CD4-positive, alpha-beta T cell treated with Interleukin-21 for 1 hour (primary cell): ENCODE measurements around the gene SLC24A4.
A peak's percentile ranks its signal among the peaks of the same experiment; 100 is the strongest.

Source experiments
- DNase-seq: peaks from one replicate; pipeline ENCODE4 v3.0.0-alpha.2; 2020

The SLC24A4 gene

DNA sequence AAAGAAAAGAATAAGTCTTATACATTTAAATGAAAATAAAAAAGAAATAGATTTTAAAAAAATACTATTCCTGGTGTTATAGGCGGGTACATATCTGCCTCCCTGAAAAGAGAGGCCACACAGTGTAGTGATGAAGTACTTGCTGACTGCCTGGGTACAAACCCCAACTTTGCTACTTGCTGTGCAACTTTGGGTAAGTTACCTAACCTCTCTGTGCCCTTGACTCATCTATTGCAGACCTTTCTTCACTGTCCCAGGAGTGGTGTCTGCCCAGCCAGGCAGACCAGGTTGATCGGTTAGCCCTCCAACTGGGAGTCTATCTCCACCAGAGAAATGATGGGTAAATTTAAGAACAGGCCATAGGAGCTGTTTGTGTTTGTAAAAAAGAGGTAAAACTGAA is 82.0 kb downstream of the SLC24A4 start:
- DNase-seq, result no peak

DNA sequence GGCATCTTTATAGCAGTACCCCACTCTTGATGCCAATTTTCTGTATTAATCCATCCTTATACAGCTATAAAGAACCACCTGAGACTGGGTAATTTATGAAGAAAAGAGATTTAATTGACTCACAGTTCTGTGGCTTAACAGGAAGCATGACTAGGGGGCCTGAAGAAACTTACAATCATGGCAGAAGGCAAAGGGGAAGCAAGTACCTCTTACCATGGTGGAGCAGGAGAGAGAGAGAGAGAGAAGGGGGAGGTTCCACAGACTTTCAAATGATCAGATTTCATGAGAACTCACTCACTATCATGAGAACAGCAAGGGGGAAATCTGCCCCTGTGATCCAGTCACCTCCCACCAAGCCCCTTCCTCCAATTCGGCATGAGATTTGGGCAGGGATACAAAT is 84.4 kb downstream of the SLC24A4 start:
- DNase-seq, result peak; percentile 18

DNA sequence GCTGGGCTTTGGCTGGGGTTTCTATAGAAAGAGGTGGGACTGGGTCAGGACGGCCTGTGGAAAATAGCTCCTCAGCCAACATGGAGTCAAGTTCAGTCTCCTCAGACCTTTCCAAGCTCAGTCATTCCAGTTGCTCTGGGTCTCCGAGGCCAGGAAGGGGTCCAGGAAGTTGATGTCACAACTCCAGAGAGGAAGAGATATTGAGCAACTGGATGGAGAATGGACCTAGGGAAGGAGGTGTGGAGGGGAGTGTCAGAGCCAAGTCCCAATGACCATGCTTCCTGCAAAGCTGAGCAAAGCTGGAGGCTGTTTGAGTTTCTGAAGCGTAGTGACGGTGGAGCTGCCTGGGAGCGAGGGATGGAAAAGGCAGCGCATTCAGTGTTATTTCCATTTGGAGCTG is 86.1 kb downstream of the SLC24A4 start:
- DNase-seq, result no peak

DNA sequence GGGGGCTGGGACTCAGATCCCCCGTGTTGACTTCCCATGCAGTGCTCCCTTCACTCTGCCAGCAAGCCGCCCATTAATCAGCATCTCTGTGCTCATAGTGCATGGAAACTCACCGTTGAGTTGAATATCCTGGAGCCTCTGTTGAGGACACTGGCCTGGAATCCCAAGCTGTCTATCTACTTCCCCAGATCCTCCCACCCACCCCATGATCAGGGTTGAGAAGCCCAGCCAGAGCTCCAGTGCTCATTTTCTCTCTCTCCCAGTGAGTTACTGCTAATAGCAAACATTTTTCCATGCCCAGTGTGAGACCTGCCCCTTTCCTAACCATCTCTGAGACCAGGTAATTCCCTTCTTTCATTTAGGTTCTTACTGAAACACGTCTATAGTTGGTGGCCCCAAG is 88.2 kb downstream of the SLC24A4 start:
- no peak for DNase-seq

DNA sequence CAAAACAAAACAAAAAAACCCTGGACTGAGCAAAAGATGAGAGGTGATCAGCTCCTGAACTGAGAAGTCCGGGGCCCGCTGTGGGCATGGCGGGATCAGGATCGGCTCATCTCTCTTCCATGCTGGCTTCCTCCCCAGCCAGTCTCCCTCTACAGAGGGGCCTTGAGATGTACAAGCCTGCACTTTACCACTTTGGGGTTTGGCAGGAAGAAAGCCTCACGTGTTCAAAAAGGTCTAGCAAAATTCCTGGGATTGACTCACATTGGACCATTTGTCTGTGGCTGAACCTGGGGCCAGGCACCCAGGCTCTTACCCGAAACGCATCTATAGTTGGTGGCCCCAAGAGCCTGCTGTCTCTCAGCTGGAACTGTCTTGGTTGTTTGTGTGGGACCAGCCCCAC is 89.0 kb downstream of the SLC24A4 start:
- no peak for DNase-seq

DNA sequence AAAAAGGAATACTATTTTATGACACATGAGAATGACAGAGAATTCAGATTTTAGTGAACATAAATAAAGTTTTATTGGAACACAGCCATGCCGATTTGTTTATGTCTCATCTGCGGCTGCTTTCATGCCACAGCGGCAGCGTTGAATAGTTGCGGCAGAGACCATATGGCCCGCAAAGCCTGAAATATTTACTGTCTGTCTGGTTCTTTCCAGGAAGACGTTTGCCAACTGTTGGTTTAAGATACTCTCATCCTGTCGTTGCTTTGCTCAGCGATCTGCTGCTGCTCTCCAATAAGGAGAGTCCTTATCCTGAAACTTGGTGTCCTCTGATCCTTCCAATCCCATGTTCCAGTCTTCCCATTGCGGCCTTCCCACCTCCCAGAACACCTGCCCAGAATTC is 89.9 kb downstream of the SLC24A4 start:
- DNase-seq, result no peak

DNA sequence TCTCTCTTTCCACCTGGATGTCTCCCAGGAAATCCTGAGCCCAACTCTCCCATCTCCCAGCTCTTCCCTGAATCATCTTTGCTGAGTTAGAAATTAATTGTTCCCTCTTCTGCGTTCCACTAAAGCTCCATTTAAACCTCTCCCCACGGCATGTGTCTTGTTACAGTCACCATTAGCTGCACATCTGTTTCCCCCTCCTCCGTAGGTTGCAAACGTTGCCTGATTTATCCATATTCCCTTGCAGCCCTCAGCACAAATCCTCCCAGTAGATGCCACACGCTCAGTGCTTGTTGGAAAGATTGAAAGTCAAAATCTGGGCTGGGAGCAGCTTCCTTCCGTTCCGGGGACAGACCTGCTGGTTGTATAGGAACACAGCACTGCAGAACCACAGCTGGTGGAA is 90.4 kb downstream of the SLC24A4 start:
- no peak for DNase-seq

DNA sequence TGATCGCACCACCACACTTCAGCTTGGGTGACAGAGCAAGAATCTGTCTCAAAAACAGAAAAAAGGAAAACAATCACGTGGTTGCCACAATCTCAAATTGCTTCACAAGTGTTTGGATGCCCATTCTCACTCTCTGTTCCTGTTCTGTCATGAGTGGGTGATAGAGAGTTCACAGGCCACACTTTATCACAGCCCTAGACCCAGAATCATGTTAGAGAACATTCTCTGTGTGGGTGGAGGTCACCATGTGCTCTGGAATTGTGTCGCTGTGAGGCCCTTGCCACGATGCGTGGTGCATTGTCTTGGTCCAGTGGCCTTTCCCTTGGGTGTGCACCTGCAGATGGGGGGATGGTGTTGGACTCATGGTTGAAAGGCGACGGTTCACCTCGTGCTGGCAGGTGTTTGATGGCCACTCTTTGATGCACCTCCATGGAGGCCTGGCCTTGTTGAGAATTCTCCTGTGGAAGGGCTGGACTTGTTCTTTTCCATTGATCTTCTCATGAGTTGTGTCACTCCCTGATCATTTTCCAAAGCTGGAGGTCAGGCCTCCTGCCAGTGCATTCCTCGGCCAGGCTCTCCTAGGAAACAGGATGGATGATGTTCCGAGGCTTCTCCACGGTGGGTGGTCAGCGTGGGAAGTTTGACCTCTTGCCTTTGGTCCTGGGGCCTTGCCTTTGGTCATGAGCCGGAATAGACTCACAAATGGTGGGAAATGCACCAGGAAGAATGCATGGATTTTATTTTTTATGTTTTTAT is 91.9 kb downstream of the SLC24A4 start:
- DNase-seq, result no peak

DNA sequence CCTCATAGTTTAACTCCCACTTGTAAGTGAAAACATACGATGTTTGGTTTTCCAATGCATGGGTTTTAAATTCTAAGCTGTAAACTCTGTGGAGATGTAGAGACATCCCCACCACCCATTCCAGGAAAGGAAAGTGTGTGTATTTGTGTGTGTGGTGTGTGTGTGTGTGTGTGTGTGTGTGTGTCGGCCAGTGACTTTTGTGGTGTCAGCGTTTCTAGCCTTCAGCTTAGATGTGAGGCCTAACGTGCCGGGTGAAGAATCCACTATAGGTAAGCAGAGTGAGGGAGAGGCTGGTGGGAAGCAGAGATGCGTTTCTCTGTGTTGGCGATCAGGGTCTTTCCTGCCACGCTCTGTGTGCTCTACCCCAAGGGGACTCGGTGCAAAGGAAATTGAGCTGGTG is 93.0 kb downstream of the SLC24A4 start:
- no peak for DNase-seq

DNA sequence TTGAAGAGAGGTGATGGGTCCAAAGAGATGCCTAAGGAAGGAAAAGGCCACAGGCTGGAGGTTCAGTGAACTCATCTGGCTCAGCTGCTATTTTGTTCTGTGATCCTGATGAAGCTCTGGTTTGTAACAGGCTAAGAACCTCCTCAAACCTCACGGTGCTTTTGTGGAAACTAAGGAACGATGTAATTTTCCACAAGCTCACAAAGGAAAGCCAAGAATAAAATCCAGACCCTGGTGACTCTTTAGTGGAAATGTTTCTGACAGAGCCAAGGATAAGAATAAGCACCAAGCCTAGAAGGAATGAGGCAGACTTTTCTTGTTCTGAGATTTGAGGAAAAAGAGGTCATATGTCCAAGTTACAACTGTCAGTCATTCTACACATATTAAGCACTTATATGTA is 93.6 kb downstream of the SLC24A4 start:
- no peak for DNase-seq

DNA sequence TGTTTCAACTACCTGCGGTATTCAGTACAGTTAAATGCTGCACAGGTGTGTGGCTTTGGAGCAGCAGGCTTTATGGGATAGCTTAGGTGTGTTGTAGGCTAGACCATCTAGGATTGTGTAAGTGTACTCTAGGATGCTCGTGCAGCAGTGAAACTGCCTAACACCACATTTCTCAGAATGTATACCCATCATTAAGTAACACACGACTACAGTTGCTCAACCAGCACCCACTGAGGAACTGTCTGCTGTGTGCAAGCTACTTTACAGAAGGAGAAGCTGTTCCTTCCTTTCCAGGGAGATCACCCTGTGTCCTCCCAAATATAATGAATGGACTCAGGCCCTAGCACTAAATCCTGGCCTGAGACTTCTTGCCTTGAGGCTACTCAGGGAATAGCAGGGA is 94.8 kb downstream of the SLC24A4 start:
- DNase-seq, result no peak

DNA sequence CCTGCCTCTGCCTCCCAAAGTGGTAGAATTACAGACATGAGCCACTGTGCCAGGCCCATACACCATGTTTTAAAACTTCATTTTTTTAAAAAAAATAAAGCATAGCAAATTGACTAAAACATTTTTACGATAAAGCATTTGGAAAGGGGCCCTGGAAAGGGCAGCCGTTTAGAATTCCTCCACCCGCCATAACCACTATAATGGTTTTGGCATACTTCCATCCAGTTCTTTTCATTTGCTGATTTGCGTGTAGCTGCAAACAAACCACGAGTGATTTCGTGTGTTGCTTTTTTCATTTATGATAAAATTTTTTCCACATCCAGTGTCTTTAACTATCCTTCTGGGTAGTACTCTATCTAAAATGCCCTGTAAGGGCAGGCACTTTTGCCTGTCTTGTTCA is 98.8 kb downstream of the SLC24A4 start:
- no peak for DNase-seq

DNA sequence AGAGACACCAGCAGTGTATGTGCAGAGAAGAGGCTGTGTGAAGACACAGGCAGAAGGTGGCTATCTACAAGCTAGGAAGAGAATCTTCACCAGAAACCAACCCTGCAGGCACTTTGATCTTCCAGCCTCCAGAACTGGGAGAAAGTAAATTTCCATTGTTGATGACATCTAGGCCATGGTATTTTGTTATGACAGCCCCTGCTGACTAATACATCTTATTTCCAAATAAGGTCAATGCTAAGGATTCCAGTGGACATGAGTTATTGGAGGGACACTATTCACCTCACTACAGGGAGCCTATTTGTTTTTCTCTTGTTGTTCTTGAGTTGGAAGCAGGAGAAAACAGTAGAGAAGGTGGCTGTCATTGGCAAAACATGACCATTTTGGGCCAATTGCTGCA is 102.1 kb downstream of the SLC24A4 start:
- no peak for DNase-seq

DNA sequence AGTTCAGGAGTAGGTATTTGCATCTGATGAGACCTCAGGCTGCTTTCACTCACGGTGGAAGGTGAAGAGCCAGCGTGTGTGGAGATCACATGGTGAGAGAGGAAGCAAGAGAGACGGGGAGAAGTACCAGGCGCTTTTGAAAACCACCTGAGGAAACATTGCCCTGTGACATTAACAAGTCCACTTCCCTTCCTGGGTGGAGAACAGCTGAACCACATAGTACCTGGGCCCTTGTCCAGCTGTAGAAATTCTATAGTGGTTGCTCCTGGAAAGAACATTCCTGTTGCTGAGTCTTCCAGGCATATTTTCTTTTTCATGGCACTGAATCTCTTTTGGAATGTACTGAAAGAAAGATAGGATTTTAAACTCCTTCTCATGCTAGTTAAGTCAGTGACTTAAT is 103.3 kb downstream of the SLC24A4 start:
- no peak for DNase-seq

DNA sequence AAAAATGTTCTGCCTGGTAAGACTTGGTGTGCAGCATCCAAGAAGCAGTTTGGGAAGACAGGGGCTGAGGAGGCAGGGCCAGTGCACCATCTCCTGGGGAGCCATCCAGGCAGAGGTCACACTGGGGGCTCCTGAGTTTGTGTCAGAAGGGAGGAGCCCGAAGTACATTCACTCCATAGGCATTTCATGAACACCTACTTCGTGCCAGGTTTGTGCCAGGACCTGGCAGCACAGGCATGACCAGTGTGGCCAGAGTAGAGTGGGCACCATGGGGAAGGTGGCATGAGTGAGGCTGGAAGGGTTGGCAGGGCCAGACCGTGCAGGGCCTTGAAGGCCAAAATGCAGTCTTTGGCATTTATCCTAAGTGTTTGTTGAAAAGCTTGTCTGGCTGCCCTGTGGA is 104.1 kb downstream of the SLC24A4 start:
- DNase-seq, result no peak

DNA sequence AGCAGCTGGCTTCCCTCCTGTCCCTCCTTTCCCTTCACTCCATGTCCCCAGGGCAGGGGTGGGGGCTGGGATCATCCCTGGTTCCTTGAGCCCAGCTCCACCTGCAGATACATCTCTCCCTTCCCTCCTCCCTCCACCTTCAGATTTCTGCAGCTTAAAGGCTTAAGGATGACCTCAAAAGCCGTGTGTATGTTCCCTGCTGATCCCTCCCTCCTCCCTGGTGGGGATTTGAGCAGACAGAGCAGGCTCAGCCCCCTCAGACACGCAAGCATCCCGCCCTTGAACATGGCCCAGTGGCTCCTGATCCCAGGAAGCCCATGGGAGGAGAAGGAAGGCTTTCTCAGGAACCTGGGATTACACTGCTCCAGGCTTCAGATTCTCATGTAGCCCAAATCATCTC is 107.7 kb downstream of the SLC24A4 start:
- DNase-seq, result no peak

DNA sequence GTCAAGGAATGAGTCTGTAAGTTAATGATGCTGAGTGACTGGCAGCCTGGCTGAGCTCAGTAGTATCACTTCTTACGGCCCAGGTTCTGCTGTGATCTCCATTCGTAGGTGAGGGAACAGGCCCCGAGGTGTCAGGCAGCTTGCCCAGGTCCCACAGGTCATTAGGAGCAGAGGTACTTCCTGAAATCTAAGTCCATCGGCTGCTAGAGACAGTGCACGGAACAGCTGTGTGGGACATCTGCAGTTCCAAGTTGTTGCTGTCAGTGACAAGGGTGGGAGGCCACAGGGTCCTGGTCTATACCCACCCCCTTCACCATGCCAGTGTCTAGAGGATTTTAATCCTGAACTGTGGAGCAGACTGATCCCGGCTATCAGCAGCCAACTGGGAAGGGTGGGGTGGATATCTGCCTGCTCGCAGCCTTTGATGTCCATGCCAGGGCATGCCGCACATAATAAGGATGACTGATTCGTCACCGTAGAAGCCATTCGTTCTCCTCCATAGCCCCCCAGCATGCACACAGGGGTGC is 108.3 kb downstream of the SLC24A4 start:
- DNase-seq, result no peak

DNA sequence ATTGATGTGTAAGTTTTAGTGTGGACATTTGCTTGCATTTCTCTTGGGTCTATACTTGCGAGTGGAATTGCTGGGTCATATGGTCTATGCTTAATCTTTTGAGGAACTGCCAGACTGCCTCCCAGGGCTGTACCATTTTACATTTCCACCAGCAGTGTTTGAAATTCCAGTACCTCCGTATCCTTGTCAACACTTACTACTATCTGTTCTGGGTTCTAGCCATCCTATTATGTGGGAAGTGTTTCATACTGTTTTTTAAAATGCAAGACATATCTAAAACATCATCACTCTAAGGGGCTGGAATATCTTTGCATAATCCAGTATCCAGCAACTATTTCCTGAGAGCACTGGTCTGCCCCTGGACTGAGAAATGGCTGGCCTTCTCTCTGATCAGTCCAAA is 110.4 kb downstream of the SLC24A4 start:
- no peak for DNase-seq

DNA sequence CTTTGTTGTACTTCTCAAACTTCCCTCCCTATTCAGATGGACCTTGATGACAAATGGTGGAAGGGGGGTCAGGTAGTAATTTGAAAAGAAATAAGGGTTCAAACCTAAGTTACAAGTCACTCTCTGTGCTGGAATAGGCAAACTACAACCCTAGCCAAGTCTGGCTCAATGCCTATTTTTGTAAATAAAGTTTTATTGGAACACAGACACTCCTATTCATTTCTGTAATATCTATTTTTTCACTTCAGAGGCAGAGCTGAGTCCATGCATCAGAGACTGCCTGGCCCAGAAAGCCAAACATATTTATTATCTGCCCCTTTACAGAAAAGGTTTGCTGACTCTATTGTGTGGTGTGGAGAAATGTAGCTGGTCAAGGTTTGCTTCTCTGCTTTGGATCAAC is 112.2 kb downstream of the SLC24A4 start:
- no peak for DNase-seq

DNA sequence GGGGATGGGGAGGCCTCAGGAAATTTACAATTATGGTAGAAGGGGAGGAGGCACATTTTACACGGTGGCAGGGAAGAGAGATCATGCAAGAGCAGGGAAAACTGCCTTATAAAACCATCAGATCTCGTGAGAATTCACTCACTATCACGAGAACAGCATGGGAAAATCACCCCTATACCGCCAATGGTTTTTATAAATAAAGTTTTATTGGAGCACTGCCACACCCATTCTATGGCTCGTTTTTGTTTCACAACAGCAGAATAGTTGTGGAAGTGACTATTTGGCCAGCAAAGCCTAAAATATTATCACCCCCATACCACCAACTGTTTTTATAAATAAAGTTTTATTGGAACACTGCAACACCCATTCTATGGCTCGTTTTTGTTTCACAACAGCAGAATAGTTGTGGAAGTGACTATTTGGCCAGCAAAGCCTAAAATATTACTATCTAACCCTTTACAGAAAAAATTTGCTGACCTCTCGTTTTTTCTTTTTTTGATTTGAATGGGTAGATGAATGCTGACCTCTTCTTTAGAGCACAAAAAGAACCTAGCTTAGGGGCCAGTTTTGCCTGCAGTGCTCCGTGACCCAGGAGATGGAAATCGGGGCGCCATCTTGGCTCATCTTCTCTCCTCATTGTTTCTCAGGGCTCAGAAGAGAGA is 113.3 kb downstream of the SLC24A4 start:
- no peak for DNase-seq

DNA sequence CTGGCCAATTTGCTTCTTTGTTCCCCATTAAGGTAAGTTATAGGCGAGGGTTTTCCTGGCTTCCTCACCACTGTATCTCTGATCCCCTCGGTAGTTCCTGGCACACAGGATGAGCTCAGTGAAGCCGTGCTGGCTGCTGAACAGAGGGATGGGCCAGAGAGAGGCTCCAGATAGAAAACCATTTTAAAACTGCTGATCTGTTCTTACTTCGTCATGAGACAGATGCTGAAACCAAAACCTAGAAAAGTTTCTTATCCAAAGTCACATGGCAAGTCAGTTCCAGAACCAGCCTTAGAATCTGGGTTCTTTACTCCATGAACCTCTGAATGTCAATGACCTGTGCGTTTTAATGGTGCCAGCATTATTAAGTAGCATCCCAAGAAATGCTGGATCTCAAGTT is 114.3 kb downstream of the SLC24A4 start:
- DNase-seq, result no peak

DNA sequence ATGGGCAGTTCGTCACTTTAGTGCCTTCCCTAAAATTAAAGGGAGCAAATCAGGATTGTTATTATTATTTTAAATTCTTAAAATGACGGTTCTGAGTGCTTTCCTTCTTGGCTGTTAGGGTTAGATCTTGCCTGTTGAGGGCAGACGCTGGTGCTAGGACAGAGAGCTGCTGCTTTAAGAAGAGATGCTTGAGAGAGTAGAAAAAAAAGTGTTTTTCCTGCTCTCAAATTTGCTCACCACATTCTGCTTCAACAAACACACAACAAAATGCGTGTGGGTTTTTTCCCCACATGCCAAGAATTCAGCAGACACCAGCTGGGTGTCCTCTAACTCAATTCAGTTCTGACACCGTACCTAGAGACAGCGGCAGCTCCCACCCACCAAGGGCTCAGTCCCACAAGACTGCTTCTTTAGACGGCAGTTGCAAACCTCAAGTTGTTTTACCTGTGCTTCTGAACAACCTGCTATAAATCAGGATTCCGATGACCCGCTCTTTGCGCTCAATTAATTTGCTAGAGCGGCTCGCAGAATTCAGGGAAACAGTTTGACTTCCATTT is 114.8 kb downstream of the SLC24A4 start:
- DNase-seq, result no peak

DNA sequence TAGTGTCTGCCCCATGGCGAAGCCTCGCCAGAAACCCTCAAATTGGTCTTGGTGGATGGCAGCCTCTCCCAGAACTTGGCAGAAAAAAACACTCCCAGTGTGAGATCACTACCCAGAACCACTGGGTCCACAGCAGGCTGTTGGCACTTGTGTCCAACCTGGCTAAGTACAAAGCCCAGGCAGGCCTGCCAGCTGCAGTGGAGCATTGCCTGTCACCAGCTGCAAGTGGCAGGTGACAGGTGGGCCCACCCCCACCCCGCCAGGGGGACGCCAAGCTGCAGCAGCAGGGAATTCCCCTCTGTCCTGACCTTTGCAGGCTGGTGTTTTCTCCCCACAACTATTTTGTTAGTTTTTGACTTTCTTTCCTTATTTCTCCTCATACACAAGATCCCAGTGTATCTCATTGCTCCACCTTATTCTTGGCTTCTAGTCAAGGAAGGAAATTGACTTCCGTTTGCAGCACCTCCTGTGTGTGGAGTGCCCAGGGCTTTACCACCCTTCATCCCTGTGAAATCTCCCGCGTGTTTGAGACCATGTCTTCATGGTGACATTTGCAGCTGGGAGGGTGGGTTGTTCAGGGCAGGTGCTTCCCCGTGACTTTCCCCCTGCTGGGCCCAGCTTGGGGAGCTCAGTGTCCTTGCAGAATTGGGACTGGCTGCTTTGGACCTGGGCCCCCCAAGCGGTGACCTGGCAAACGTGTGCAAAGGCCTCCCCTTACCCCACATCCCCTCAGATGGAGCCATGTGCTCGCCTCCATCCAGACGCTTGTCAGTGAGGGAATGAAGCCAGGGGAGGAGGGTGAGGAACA is 116.8 kb downstream of the SLC24A4 start:
- DNase-seq, result no peak
